ENCODE results near the gene HDAC1.
"Not testable (repeated sequence)": the region's sequence is repeated elsewhere in the genome, so short reads cannot be mapped to it uniquely, and the experiment has no call there.

The HDAC1 gene

GRCh38 chr1:32274646-32275340, 17.1 kb upstream of the HDAC1 start:
- DNase-seq, result no peak

GRCh38 chr1:32275424-32275823, 16.5 kb upstream of the HDAC1 start:
- no peak for DNase-seq

- no peak for DNase-seq
Observed at GRCh38 chr1:32276032-32276782, 15.7 kb upstream of the HDAC1 start.

- DNase-seq, result not testable (repeated sequence)
Observed at GRCh38 chr1:32284777-32285176, 7.1 kb upstream of the HDAC1 start.

- DNase-seq, result no peak
Observed at GRCh38 chr1:32285658-32286057, 6.2 kb upstream of the HDAC1 start.

GRCh38 chr1:32286763-32287162, 5.1 kb upstream of the HDAC1 start:
- DNase-seq, result no peak

GRCh38 chr1:32289256-32289655, 2.6 kb upstream of the HDAC1 start:
- DNase-seq, result no peak

GRCh38 chr1:32291145-32291707, 657 bp upstream of the HDAC1 start:
- DNase-seq, result no peak

- not testable (repeated sequence) for DNase-seq
Observed at GRCh38 chr1:32298211-32298610, 6.3 kb downstream of the HDAC1 start.

- no peak for DNase-seq
Observed at GRCh38 chr1:32299327-32299726, 7.4 kb downstream of the HDAC1 start.

GRCh38 chr1:32303358-32303757, 11.5 kb downstream of the HDAC1 start:
- DNase-seq, result no peak

GRCh38 chr1:32303997-32304622, 12.2 kb downstream of the HDAC1 start:
- no peak for DNase-seq

- DNase-seq, result no peak
Observed at GRCh38 chr1:32305310-32305709, 13.4 kb downstream of the HDAC1 start.

GRCh38 chr1:32307324-32307723, 15.4 kb downstream of the HDAC1 start:
- DNase-seq, result no peak

GRCh38 chr1:32309960-32310359, 18.1 kb downstream of the HDAC1 start:
- no peak for DNase-seq

GRCh38 chr1:32311709-32312393, 20.0 kb downstream of the HDAC1 start:
- DNase-seq, result peak; percentile 41 to 44

GRCh38 chr1:32316903-32317277, 25.0 kb downstream of the HDAC1 start:
- no peak for DNase-seq

GRCh38 chr1:32318127-32318869, 26.4 kb downstream of the HDAC1 start:
- DNase-seq, result no peak

- DNase-seq, result no peak
Observed at GRCh38 chr1:32321712-32322291, 29.9 kb downstream of the HDAC1 start.

- DNase-seq, result no peak
Observed at GRCh38 chr1:32327204-32327603, 35.3 kb downstream of the HDAC1 start.

GRCh38 chr1:32329931-32330466, 38.1 kb downstream of the HDAC1 start:
- DNase-seq, result no peak
